OCI-LY1 (cell line): ENCODE data around the gene F2R.

Experiments
- EZH2 ChIP-seq: fragments of 200-600 bp; sonication (generic), shearing (Covaris generic); IDR thresholded peaks from 2 replicates; pipeline ENCODE4 v1.8.0; 2017; ENCODE audit warnings: borderline replicate concordance, mixed run types, mild to moderate bottlenecking, antibody characterized with exemption, low read length, moderate library complexity, mixed read lengths
- TF ChIP-seq, protein P1 (sequence below): fragments of 200-600 bp; sonication (generic), shearing (Covaris generic); IDR thresholded peaks from 2 replicates; pipeline ENCODE4 v1.5.1; 2017; ENCODE audit warnings: mild to moderate bottlenecking, antibody characterized with exemption, low read length, moderate library complexity, mixed read lengths

DNA sequence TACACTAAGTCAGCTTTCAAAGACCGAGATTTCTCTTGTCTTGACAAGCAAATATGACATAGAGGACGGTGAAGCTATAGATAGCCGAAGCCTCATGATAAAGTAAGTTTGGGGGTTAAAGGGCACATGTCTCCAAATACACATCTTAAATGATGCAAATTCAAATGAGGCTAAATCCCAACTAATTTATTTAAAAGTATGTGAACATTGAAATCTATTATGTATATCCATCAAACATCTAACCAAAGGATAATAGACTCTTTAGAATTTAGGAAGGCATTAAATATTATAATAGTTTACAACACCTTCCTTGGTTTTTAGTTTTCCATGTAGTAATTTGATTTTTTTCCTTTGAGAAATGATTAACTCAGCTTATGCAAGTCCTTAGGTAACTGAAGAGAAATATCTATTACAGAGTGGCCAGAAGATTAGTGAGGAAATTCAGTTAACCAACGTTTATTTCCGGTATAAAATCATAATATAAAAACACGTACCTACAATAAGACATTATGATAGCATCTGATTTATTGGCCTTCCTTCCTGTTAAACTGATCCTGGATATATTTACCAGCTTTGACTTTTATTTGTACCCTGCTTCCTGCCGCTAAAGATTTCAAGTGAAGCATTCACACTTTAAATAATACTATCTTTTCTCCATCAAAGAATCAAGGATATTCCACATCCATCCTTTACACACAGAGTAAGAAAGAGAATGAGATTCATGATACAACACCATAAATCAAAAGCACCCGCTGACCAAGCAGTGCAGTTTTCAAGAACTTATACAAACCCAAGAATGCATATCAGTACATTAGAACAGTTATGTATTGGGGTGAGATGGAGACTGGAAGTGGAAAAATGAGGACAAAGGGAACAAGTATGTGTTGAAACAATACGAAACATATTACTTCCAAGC, 31.9 kb upstream of the F2R start:
- TF ChIP-seq, protein P1, sequence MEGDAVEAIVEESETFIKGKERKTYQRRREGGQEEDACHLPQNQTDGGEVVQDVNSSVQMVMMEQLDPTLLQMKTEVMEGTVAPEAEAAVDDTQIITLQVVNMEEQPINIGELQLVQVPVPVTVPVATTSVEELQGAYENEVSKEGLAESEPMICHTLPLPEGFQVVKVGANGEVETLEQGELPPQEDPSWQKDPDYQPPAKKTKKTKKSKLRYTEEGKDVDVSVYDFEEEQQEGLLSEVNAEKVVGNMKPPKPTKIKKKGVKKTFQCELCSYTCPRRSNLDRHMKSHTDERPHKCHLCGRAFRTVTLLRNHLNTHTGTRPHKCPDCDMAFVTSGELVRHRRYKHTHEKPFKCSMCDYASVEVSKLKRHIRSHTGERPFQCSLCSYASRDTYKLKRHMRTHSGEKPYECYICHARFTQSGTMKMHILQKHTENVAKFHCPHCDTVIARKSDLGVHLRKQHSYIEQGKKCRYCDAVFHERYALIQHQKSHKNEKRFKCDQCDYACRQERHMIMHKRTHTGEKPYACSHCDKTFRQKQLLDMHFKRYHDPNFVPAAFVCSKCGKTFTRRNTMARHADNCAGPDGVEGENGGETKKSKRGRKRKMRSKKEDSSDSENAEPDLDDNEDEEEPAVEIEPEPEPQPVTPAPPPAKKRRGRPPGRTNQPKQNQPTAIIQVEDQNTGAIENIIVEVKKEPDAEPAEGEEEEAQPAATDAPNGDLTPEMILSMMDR: no peak
- TF ChIP-seq EZH2: no peak
